ENCODE results near the gene ZNF174.

DNA sequence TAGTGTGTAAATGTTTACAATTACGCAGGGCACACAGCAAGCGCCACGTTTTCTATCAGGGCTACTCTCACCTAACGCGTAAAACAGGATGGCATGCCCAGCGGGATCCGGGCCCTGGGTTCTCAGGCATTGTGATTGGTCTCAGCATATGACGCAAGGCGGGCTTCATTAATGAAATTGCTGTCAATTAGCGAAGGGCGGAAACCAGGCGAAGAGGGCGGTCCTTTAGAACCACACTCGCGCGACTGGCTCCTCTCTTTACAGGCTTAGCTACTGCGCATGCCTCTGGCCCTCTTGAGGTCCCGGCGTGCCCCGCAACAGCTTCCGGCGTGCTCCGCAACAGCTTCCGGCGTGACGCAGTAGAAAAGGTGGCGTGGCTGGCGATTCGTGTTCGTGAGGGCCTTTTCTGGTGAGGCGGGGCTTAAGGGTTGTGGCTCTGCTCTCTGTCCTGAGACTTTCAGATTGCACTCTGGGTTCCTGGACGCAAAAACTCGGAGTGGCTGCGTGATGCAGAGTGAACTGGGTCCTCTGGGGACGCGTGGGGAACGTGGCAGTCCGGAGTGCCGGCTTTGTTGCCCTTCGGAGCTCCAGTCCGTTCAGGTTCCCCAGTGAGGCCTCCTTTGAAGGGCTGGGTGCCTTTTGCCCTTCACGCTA is 36.1 kb upstream of the ZNF174 start:
- no peak for TF ChIP-seq POLR2A (IDR thresholded peaks at IDR 0.05)
- no peak for TF ChIP-seq CTCF (IDR thresholded peaks at IDR 0.05)
